ENCODE results near the gene KAZN.

The KAZN gene

DNA sequence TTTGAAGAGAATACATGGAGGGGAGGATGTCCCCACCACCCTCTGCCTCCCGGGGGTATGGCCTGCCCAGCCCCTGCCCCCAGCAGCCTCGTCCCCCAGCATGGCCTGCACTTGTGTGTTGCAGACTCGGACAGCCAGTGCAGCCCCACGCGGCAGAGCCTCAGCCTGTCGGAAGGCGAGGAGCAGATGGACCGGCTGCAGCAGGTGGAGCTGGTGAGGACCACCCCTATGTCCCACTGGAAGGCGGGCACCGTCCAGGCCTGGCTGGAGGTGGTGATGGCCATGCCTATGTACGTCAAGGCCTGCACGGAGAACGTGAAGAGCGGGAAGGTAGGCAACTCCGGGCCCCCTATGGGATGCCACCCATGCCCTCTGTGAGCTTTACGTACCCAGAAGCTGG lies 495.6 kb downstream of the KAZN start:
- no peak for DNase-seq (ENCODE audit: low read depth)

DNA sequence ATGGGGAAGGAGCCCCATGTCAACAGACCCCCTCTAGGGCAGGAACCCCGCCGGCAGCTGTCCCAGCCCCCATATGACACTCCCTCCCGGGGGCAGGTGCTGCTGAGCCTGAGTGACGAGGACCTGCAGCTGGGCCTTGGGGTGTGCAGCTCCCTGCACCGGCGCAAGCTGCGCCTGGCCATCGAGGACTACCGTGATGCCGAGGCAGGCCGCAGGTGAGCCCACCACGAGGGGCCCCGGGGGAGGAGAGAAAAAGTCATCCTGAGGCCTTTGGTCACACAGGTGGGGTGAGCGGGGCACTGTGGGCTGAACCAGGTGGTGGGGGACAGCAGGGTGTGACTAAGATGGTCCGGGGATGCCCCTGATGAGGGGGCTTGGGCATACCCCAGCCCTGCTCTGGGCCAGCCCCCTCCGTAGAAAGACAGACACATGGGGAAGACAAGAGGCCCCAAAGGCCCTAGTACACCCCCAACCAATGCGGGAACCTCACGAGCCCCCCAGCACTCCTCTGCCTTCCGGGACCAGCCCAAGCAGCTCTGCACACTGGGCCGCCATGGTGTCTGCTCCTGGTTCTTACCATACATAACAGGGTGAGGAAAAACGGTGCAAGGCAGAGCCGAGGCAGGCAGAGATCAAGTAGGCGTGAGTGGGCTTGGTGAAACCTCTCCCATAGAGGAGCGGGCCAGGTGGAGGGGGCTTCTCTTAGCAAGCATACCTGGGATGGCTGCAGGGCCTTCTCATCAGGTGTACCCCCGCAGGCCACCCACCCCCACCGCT lies 496.4 kb downstream of the KAZN start:
- DNase-seq (ENCODE audit: low read depth) = no peak

DNA sequence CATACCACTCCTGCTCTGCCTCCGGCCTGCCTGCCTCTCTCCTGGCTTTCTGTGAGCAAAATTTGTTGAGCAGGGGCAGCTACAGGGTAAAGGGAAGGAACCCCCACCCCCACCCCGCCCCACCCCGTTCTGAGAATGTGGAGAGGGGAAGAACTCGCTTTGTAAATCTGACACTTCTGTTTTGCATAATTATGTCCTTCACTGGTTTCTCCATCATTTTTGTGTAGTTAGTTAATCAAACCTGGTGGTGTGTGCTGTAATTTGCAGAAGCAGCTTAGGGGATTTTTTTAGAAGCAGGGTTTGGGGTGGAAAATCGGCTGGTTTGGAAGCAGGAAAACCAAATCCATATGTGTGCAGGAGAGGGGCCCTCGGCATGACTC lies 497.0 kb downstream of the KAZN start:
- DNase-seq (ENCODE audit: low read depth) = no peak

DNA sequence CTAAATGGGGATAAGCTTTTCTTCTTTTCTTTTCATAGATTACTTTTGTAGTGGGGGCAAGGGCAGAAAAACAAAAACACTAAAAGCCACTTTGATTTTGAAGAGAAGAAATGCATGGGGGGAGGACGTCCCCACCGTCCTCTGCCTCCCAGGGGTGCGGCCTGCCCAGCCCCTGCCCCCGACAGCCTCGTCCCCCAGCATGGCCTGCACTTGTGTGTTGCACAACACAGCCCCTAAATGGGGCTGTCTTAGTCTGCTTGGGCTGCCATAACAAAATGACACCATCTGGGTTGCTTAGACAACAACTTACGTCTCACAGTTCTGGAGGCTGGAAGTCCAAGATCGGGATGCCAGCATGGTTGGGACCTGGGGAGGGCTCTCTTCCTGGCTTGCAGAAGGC lies 497.8 kb downstream of the KAZN start:
- DNase-seq (ENCODE audit: low read depth) = no peak

DNA sequence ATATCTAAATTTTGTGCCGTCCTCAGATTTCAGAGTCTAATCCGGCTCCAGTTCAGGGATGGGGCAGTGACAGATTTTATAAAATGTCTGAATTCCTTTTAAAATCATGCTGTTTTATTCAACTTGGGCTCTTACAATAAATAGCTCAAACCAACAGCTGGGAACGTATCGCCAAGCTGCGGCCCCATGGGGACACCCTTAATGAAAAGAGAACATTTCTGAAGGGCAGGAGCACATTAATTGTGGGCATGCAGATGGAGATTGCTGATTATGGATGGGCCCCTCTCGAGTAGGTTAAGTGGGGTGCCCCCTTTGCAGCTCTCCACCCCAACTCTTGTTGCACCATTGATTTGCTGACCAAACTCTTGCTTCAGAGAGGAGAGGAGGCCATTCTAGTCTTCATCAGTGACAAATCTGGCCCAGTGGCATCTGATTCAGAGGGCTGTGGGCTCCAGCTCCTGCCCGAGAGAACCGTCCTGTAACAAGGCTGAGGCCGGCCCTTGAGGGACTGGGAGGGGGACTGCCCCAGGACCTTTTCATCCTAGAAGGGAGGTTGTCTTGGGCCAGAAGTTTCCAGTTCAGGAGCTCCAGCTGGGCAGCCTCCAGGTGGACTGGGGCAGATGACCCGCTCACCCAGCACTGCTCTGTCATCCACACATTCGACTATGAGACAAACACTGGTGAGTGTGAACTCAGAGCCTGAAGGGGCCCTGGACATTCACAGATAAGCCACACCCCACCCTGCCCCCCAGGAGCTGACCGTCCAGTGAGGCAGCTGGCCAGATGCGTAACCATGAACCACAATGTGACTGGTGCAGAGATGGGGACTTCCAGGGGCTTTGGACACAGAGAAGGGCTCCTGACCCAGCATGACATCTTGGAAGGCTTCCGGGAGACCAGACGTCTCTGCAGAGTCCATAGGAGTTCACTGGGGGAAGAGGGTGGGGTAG lies 500.0 kb downstream of the KAZN start:
- no peak for DNase-seq (ENCODE audit: low read depth)

- DNase-seq (ENCODE audit: low read depth) = no peak
Observed at GRCh38 chr1:15099441-15100120, 501.1 kb downstream of the KAZN start.

DNA sequence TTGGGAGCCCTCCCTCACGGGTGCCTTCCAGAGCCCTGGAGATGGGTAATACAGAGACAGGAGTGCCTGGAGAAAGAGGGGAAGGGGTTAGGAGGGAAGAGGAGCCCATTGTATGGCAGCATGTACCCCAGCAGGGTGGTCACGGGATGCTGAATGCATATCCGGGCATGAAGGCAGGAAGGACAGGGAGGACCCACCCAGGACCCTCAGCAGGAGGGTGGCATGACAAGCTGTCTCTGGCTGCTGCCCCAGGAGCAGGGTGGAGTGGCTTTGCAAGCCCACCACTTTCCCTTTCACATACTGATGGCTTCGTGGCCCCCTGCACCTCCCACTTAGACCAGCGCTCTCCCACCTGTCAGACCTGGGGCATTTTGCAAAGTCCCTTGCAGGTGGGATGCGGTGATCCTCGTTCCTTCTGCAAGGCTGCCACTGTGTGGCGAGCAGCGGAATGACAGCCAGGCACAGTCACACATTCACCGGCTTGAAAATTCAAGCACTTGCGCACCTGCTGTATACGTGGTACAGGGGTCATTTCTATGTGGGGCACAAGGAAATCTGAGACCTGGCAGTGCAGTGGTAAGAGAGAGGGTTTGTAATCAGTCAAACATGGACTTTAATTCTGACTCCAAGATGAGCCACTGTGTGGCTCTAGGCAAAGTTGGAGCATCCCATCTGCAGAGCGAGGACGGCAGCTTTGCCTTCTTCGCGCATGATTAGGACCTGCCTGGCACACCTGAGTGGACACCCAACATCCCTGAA lies 501.8 kb downstream of the KAZN start:
- peak; percentile 22 for DNase-seq (ENCODE audit: low read depth)

- no peak for DNase-seq (ENCODE audit: low read depth)
Observed at GRCh38 chr1:15100880-15101760, 502.6 kb downstream of the KAZN start.

- no peak for DNase-seq (ENCODE audit: low read depth)
Observed at GRCh38 chr1:15101801-15102200, 503.3 kb downstream of the KAZN start.

- no peak for DNase-seq (ENCODE audit: low read depth)
Observed at GRCh38 chr1:15102646-15103045, 504.2 kb downstream of the KAZN start.

DNA sequence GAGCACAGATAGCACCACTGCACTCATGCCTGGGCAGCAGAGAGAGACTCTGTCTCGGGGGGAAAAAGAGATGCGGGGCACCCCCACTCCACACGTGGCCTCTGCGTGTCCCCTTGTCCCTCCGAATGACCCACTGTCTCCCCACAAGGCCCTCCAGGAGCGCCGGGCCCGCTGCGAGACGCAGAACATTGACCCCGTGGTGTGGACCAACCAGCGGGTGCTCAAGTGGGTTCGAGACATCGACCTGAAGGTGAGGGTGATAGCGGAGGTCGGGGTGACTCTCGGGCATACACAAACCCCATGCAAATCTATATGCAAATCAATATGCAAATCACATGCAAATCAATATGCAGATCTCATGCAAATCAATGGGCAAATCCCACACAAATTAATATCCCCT lies 504.7 kb downstream of the KAZN start:
- DNase-seq (ENCODE audit: low read depth) = no peak

DNA sequence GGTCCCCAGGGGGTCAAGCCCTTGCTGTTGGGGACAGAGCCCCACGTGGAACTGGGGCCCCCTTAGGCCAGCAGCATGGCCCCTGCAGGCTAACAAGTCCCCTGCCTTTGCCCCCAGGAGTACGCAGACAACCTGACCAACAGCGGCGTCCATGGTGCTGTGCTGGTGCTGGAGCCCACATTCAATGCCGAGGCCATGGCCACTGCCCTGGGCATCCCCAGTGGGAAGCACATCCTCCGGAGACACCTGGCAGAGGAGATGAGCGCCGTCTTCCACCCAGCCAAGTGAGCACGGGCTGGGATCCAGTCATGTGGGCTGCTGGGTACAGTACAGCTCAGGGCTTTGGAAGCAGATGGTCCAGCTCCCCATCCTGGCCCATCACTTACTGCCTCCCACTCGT lies 505.4 kb downstream of the KAZN start:
- no peak for DNase-seq (ENCODE audit: low read depth)

- no peak for DNase-seq (ENCODE audit: low read depth)
Observed at GRCh38 chr1:15104768-15105167, 506.3 kb downstream of the KAZN start.

DNA sequence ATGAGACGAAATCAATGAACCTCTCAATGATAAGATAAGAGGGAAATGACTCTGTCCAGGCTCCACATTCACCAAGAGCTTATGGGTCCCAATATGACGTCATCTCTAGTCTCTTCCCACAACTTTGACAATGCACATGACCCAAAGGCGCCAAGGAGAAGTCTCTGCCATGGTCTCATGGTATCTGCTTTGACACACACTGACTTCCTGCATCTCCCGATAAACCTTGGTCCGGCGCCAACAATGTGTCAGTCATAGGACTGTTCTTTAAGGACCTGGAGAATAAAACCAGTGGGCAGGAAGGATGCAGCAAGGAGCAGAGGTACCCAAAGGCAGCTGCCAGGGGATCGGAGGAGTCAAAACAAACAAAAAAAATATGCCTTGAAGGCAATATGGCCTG lies 508.1 kb downstream of the KAZN start:
- no peak for DNase-seq (ENCODE audit: low read depth)

- DNase-seq (ENCODE audit: low read depth) = no peak
Observed at GRCh38 chr1:15107058-15107687, 508.7 kb downstream of the KAZN start.

GRCh38 chr1:15107911-15108310 lies 509.4 kb downstream of the KAZN start:
- DNase-seq (ENCODE audit: low read depth) = no peak

- DNase-seq (ENCODE audit: low read depth) = no peak
Observed at GRCh38 chr1:15110128-15110866, 511.8 kb downstream of the KAZN start.

- no peak for DNase-seq (ENCODE audit: low read depth)
Observed at GRCh38 chr1:15110867-15111230, 512.4 kb downstream of the KAZN start.

DNA sequence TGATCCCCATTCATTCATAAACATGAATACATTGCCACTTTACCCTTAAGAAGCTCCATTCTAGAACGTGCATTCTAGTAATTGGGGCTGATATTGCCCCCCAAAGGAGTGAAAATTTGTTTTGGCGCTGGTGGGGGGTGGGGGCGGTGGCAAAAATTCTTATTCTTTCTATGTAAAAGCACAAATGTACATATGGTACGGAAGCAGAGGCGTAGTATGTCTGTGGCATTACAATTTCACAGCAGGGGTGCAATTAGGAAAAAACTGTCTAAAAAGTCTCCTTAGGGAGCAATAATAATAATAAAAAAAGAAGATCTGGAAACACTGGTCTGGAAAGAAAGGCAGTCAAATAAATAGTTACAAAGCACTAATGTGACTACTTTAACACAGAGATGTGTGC lies 514.7 kb downstream of the KAZN start:
- no peak for DNase-seq (ENCODE audit: low read depth)

DNA sequence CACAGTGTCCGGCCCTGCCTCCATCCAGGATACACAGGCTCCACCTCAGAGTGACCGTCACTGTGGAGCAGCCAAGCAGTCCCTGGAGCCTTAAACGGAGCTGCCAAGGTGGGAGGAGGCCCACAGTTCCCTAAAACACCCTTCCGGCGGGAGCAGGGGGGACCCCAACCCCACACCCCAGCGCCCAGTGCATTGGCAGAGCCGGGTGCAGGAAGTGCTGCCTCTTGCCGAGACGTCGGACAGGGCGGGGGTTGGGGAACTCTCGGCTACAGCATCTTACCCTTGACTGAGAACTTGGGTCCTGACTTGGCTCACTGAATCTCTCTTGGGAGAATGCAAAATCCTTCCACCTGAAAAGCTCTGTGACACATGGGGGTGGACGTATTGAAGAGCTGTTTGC lies 516.4 kb downstream of the KAZN start:
- no peak for DNase-seq (ENCODE audit: low read depth)

Measured in fibroblast of gingiva (primary cell).